KMS-11 (cell line): ENCODE results near the gene CENPN.

Source experiments
- H2AFZ ChIP-seq: fragments of 200-600 bp; sonication (generic); 2 replicates; pipeline ENCODE4 v1.6.1; 2016; ENCODE audit warnings: antibody characterized with exemption, mixed run types, low read depth
- H3K27ac ChIP-seq: fragments of 200-600 bp; sonication (generic); 2 replicates; pipeline ENCODE4 v1.6.1; 2016; ENCODE audit warnings: mild to moderate bottlenecking, mixed run types
- H3K27me3 ChIP-seq: fragments of 200-600 bp; sonication (generic); 2 replicates; pipeline ENCODE4 v1.6.1; 2017; ENCODE audit warnings: mild to moderate bottlenecking, low read depth, mixed run types, moderate library complexity; ENCODE audit not compliant: insufficient read depth
- H3K36me3 ChIP-seq: fragments of 200-600 bp; sonication (generic); 2 replicates; pipeline ENCODE4 v1.6.1; 2017; ENCODE audit warnings: mild to moderate bottlenecking, mixed run types; ENCODE audit not compliant: insufficient read depth
- H3K4me1 ChIP-seq: fragments of 200-600 bp; sonication (generic); 2 replicates; pipeline ENCODE4 v1.6.1; 2016; ENCODE audit warnings: mild to moderate bottlenecking, low read depth, mixed run types; ENCODE audit not compliant: poor library complexity, severe bottlenecking
- H3K4me2 ChIP-seq: fragments of 200-600 bp; sonication (generic); 2 replicates; pipeline ENCODE4 v1.7.0; 2016; ENCODE audit warnings: mild to moderate bottlenecking, mixed run types
- H3K4me3 ChIP-seq: fragments of 200-600 bp; sonication (generic); IDR thresholded peaks from 2 replicates; pipeline ENCODE4 v1.6.1; 2017; ENCODE audit warnings: low read depth, low read length, mixed read lengths; ENCODE audit not compliant: insufficient read depth
- H3K79me2 ChIP-seq: fragments of 200-600 bp; sonication (generic); 2 replicates; pipeline ENCODE4 v1.6.1; 2016; ENCODE audit warnings: low read depth, mixed run types; ENCODE audit not compliant: insufficient read depth
- H3K9ac ChIP-seq: fragments of 200-600 bp; sonication (generic); 2 replicates; pipeline ENCODE4 v1.6.1; 2016; ENCODE audit warnings: mild to moderate bottlenecking, mixed run types
- H4K20me1 ChIP-seq: fragments of 200-600 bp; sonication (generic); 2 replicates; pipeline ENCODE4 v1.6.1; 2016; ENCODE audit warnings: mild to moderate bottlenecking, mixed run types; ENCODE audit not compliant: insufficient read depth
- CTCF ChIP-seq: fragments of 200-600 bp; sonication (generic); conservative IDR thresholded peaks from 2 replicates; pipeline ENCODE4 v1.6.1; 2017; ENCODE audit warnings: low read depth, mild to moderate bottlenecking, antibody characterized with exemption, low read length, moderate library complexity, mixed read lengths

CENPN gene

GRCh38 chr16:81061871-81062608 is 55.0 kb downstream of the CENPN start:
- Histone ChIP-seq H4K20me1 (no peaks in the 10 kb centered on the region), H3K79me2 (no peaks in the 10 kb centered on the region), H3K27me3 (no peaks in the 10 kb centered on the region), H3K4me1 (no peaks in the 10 kb centered on the region), H3K4me2 (no peak overlapping the region), H3K9ac (no peak overlapping the region), H3K4me3 (no peak overlapping the region), H2AFZ (no peak overlapping the region), H3K27ac (no peak overlapping the region), H3K36me3 (no peaks in the 10 kb centered on the region)
- no peak for TF ChIP-seq CTCF

GRCh38 chr16:81066681-81067080 is 59.7 kb downstream of the CENPN start:
- H3K27ac ChIP-seq = no peak overlapping the region
- H3K9ac ChIP-seq = no peak overlapping the region
- no peaks in the 10 kb centered on the region for H3K4me1 ChIP-seq
- no peak overlapping the region for H2AFZ ChIP-seq
- no peak overlapping the region for H3K4me3 ChIP-seq
- H4K20me1 ChIP-seq = no peaks in the 10 kb centered on the region
- no peaks in the 10 kb centered on the region for H3K27me3 ChIP-seq
- H3K4me2 ChIP-seq = no peak overlapping the region
- H3K79me2 ChIP-seq = no peaks in the 10 kb centered on the region
- TF ChIP-seq CTCF = no peak
- H3K36me3 ChIP-seq = no peaks in the 10 kb centered on the region

GRCh38 chr16:81067166-81067565 is 60.2 kb downstream of the CENPN start:
- Histone ChIP-seq H3K4me3 (no peak overlapping the region), H3K4me1 (no peaks in the 10 kb centered on the region), H3K36me3 (no peaks in the 10 kb centered on the region), H4K20me1 (no peaks in the 10 kb centered on the region), H2AFZ (no peak overlapping the region), H3K79me2 (no peaks in the 10 kb centered on the region), H3K9ac (no peak overlapping the region), H3K27me3 (no peaks in the 10 kb centered on the region), H3K4me2 (no peak overlapping the region), H3K27ac (no peak overlapping the region)
- TF ChIP-seq CTCF = no peak

- Histone ChIP-seq H4K20me1 (no peaks in the 10 kb centered on the region), H3K27me3 (no peaks in the 10 kb centered on the region), H2AFZ (no peak overlapping the region), H3K4me2 (no peak overlapping the region), H3K27ac (no peak overlapping the region), H3K9ac (no peak overlapping the region), H3K4me3 (no peak overlapping the region), H3K4me1 (no peaks in the 10 kb centered on the region), H3K79me2 (no peaks in the 10 kb centered on the region), H3K36me3 (no peaks in the 10 kb centered on the region)
- no peak for TF ChIP-seq CTCF
Observed at GRCh38 chr16:81069063-81069462, 62.0 kb downstream of the CENPN start.
